ENCODE results near the gene ZBTB43.

DNA sequence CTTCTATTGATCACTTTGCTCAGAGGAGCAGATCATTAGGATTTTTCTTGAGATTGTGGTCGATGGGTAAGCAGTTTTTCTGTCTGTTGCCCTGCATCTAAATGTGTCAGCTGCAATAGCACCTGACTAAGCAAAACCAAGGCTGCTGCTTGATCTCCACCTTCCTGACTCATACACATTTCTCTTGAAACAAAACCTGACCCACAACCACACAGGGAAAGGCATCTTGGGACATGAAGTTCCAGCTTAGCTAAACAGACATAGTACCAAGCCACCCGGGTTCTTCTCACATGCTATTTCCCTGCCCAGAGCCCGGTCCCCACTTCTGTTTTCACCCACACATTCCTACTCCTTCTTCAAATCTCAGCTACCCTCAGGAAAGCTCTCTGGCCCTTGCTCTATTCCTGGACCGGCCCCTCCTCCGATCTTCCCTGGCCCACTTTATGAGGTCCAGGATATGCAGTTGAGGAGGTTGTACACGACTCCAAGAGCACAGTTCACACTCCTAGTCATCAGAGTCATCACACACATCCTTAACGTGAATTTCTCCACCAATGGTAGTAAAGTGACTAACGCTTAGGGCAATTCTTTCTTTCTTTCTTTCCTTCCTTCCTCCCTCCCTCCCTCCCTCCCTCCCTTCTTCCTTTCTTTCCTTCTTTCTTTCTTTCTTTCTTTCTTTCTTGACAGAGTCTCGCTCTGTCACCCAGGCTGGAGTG, 16.0 kb upstream of the ZBTB43 start:
- TF ChIP-seq NBN (IDR thresholded peaks at IDR 0.05) (no peak), SRF (IDR thresholded peaks at IDR 0.05; ENCODE audit: low read depth in 2 of 2, low read length in 2 of 2) (no peak), NRF1 (conservative IDR thresholded peaks at IDR 0.05; ENCODE audit: low read depth, low read length) (no peak), HCFC1 (IDR thresholded peaks at IDR 0.05; ENCODE audit: low read length) (no peak), PBX3 (IDR thresholded peaks at IDR 0.05; ENCODE audit: insufficient replicate concordance, low read depth, low read length) (no peak), RCOR1 (conservative IDR thresholded peaks at IDR 0.05; ENCODE audit: low read depth, low read length) (no peak), CTCF (IDR thresholded peaks at IDR 0.05 in 2 of 3, conservative IDR thresholded peaks at IDR 0.05 in 1 of 3; ENCODE audit: control insufficient read depth in 2 of 3, extremely low read depth in 1 of 3, insufficient read depth in 1 of 3, low read depth in 3 of 3, low read length in 3 of 3) (no peak), USF1 (IDR thresholded peaks at IDR 0.05; ENCODE audit: borderline replicate concordance, extremely low read length, insufficient read depth, low read depth, low read length) (no peak)
